NCI-H345 treated with DMSO at 0.1 percent for 48 hours (cell line): ENCODE data around the gene TMEM53.
"Not testable (repeated sequence)": the region's sequence is repeated elsewhere in the genome, so short reads cannot be mapped to it uniquely, and the experiment has no call there.

ENCODE experiments used
- DNase-seq: peaks from one replicate; lab custom pipeline; 2025; ENCODE audit not compliant: unreplicated experiment; lab: John Stamatoyannopoulos, UW

The TMEM53 gene

DNA sequence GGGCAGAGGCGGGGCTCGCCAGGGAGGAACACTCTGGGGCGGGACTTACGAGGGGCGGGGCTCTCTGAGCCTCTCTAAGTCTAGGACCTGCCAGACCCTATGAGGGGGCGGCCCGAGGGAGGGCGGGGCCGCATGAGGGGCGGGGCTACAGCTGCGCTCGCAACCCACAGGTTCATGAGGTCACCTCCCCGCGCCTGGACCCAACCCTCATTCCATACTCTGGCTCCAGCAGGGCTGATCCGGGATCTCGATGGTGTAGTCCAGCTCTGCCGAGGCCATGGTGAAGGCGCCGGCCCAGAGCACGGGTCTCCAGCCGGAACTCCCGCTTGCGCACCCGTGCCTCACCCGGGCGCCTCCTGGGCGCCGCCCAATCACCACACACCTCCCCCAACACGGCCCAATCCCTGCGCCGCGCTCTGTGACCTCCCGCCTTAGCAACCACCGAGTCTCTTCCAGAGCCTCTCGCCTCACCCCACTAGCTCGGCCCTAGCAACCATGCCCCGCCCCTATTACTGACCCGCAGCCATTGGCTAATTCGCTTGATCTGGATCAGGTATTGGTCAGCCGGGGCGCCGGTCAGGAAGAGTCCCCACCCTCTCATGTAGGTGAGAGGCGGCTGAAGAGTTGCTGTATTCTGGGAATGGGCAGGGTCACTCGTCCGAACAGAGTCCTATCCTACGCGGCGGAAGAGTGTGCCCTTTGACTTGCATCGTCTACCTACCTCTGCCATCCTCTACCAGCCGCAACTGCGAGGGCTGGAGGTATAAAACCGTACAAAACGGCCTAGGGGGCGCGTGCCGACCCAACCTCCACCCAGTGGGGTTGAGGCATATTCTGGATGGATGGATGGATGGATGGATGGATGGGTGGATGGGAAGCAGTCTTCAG, at the start of gene TMEM53, which contains the start of gene ARMH1:
Gene TMEM53, minus strand, starts transcription at position 369 of the 888 bp plus-strand sequence. Its CDS starts 90 bp downstream, at position 279.
Gene ARMH1, plus strand, starts transcription at position 602 of the 888 bp plus-strand sequence. CDS start 14,984 bp downstream, outside the sequence.
- peak; percentile 97 for DNase-seq

DNA sequence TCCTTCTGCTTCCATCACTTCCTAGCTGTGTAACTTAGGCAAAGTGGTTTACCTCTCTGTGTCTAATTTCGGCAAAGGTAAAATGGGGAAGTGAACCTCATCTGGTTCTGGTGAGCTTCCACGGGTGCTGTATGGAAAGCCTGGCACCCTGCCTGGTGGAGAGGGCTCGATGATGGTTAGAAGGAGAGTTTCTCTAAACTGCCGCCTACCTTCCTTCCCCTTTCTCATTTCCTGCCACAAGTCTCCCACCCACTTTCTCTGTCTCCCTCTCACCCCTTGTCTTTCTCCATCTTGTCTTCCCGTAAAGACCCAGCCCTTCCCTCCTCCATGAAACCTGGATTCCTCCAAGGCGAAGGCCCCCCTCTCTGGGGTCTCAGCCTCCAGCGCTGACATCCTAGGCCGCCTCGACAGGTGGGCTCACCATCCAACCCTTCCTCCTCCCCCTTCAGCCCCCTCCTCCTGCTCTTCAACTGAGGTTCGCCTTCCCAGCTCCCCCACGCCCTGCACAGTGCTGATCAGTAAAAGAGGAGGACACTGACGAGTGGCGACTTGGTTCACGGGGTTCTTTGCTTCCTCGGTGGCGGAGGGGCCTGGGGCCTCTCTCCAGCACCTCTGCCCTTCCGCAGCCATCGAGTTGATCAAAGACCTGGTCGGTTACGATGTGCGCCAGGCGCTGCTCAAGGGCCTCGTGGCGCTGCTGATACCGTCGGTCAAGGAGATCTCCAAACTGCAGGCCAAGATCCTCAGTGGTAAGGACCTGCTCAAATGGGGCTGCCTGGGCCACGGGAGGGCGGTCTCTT, 49.4 kb upstream of the TMEM53 start:
- no peak for DNase-seq

DNA sequence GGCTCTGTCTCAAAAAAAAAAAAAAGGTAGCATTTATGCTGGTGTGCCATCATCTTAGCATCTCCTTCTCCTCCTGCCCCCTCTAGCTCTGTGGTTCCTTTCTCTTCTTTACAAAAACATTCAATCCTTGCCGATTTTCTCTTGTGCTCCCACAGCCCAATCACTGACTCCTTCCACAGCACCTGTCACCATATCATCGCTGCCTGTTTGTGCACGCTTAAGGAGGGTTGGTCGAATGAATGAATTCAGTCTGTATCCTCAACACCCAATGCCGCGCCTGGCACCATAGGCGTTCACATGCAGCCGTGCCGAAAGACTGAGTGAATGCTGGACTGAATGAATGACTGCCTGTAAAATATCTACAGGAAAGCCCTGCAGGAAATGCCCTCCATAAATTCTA, 48.8 kb upstream of the TMEM53 start:
- no peak for DNase-seq

DNA sequence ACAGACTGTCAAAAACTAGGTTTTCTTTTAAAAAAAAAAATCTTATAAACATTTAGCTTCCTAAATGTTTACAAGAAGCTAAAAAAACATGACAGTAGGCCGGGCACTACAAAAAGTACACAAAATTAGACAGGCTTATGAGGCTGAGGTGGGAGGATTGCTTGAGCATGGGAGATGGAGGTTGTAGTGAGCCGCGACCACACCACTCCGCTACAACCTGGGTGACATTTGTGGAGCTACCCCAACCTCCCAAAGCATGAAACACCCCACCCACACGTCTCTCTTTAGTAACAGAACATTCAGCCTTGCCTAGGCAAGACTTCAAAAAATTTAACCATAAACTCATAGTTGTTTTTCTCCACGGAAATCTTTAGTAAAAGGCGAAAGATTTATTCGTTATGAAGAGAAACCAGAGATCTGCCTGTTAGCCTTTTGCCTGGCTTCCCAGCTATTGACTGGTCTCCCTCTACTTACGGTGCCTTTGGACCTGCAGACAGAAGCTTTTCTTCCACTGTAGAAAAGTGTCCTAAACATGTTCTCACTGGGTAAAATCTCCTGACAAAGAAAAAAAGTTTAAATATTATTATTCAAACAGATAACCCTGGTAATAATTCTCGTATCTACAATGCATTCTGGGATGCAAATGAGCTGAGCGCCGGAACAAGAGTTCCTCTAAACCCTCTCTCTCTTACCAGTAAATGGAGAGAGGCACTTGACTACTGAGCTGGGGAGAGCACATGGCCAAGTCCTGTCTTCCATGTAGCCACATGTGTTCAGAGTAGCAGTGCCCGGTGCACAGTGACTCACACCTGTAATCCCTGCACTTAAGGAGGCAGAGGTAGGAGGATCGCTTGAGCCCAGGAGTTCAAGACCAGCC, 47.4 kb upstream of the TMEM53 start:
- DNase-seq: peak; percentile 8

DNA sequence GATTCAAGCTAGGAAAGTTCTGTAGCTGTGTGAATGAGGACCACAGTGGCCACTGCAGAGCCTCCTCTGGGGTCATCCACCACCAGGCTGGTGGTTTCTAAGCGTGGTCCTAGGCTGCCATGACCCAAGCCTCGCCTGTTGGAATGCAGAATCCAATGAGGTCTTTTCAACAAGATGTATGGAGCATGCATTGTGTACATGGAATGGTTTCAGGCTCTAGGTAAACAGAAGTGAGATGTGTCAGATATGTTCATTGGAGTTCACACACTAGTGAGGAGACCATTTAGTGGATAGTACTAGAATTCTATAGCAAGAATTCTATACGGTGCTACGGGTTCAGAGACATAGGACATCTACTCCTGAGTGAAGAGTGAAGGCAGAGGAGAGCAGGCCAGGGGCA, 46.0 kb upstream of the TMEM53 start:
- no peak for DNase-seq

DNA sequence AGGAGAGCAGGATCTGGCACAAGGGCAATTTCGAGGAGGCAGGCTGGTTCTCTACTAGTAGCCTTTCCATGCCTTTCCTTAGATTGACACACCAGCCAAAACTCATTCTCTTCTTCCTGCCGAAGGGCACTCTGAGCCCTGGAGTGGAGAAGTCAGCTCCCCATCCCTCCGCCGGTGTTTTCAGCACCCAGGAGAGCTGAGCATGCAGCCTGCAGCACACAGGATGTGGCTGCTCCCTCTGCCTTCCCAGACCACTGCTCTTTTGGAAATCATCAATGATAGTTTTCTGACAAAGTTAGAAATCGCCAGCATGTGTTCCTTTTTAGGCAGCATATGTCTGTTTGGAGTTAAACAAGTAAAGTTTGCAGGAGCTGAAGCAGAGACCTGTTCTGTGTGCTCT, 45.0 kb upstream of the TMEM53 start:
- no peak for DNase-seq

DNA sequence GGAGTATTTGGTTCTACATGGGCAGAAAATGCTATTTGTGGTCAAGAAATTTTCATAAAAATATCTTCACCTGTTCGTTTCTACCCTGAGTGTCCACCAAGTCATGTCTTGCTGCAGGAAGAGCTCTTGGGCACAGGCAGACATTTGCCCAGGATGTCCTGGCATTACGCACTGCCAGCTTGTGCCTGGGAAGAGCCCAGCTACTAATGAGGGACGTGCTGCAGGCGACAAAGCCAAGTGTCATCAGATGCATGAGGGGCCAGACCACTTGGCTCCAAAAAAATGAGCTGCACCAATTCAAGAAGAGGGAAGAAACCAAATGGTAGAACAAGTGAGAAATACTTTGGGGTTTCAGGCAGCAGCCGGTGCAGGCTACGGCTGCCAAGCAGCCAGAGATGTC, 43.8 kb upstream of the TMEM53 start:
- DNase-seq: no peak

DNA sequence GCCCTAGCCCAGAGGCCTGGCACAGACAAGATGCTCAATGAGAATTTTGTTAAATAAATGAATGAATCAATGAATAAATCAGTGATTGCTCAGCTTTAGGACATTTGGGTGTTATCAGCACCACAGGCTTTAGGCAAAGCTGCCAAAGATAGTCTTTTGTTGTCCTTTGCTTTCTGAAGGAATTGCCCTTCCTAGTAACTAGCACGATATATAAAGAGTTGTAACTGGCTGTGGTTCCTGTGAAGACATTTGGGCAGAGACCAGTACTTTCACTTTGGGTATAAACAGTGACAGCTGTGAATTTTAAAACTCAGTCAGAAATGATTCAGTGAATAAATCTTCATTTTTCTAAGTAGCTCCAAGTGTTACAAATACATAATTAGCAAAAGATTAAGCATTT, 43.4 kb upstream of the TMEM53 start:
- DNase-seq: no peak

DNA sequence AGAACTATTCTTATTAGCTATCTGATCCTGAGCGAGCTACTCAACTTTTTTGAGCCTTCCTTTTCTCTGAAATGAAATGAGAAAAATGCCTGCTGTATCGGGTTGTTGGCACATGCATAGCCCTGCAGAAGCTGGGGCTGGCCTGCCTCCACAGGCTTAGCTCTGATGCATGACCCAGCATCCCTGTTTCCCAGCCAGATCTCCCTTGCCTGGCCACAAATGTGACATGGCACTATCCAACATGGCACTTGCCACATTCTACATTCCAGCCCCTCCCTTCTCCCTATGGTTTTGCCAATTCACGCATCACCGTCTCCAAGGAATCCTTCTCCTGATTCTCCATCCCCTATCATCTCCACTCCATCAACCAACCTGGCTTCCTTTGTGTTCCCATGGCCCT, 42.9 kb upstream of the TMEM53 start:
- no peak for DNase-seq

DNA sequence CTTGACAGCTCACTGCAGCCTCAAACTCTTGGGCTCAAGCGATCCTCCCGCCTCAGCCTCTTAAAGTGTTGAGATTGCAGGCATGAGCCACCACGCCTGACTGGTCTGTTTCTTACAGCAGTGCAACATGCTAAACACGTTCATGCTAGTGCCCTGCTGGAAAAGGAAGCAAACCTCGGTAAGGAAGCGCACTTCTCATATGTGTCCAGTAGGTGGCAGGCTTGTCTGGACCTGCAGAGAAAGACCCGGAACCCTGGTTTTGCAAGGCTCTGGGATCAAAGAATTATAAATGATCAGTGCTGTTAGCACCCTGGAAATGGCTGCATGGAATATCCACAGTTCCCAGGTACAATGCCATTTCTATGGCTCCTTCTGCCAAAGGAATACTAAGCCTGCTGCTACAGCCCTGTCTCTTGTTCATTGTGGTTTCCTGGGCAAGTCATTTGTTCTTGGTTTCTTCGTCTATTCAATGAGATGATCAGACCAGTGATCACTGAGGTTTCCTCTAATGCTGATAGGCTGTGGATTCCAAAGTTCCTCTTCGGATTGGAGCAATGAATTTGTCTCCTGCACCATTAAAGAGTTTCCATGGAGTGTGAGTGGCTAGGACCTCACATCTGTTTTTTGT, 40.8 kb upstream of the TMEM53 start:
- peak; percentile 49 for DNase-seq

DNA sequence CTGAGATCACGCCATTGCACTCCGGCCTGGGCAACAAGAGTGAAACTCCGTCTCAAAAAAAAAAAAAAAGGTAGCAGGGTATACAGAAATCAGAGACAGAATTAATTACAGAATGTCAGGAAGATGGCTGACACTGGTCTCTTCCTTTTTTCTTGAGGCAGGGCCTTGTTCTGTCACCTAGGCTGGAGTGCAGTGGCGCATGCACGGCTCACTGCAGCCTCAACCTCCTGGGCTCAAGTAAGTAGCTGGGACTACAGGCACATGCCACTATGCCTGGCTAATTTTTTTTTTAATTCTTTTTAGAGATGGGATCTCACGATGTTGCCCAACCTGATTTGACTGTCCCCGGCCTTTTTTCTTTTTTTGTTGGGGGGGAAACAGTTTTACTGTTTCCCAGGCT, 40.3 kb upstream of the TMEM53 start:
- no peak for DNase-seq

DNA sequence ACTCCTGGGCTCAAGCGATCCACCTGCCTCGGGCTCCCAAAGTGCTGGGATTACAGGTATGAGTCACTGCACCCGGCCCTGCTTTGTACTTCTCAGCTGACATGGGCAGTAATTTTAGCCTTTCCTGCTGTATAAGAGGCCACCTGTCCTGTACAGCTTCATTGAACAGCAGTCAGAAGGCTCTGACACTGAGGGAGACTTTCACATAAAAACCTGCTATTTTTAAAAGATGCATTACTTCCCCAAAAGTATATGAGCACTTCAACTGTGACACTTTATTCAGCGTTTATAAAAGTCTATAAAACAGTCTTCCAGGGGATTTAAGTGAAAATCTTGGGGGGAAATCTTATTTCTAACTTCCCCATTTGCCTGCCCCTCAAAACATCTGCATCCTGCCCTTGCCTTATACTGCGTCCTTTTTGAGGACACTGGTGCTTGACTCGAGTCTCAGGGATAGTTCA, 39.1 kb upstream of the TMEM53 start:
- DNase-seq: no peak

DNA sequence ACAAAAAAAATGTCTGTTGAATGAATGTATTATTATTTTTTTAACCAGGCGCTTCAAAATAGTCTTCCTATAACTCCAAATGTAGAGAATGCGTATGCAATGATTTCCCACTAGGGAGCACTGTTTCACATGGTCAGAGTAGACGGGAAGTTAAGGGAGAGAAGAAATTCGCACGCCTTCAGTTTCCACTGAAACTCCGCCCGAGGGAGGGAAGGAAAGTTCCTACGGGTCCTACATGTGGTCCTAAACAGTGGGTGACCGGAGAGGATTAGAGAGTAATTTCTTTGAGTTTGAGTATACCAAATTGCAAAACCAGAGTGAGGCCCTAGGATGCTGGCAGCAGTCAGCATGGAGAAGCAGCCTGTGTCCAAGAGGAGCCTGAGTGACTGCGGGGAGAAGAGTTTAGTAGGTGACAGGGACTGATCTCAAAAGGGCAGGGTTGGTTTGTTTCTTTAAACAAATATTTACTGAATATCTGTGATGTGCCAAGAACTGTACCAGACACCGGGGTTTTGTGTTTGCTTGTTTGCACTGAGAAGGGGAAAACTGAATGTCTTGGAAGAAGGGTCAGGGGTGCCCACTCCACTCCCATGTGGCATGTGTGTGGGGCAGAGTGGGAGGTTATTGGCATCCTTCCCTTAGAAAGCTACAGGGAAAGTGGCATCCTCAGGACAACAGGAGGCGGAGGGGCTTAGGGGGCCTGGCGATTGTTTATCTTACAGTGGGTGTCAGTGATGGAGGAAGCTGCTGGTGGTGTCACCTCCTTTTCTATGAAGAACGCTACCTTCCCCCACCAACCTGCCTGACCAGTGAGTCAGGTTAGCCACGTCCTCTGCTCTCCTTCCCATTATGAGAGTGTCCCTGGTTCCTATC, 33.9 kb upstream of the TMEM53 start:
- DNase-seq: no peak

DNA sequence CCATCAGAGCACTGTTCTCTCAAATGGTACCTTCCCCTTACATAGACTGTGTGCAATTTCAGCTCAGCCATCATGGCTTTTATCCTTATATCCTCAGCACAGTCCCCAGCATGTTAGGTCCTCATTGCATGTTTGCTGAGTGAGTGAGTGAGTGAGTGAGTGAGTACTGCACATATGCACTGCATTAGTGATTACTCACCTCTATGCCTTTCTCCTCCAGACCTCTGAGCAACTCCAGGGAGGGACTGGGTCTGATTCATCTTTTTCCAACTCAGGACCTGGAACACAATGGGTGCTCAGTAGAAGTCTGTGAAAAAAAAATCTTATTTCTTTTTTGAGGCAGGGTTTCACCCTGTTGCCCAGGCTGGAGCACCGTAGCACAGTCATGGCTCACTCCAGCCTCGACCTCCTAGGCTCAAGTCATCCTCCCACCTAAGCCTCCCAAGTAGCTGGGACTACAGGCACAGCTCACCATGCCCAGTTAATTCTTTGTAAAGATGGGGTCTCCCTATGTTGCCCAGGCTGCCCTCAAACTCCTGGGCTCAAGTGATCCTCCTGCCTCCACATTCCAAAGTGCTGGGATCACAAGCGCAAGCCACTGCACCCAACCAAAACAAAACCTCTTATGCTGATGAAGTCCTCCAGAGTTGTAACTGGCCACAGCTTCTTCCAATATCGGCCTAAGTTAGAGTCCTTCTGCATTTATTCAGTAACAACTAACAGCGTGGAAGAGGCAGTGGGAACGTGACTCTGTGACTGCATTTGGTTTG, 33.0 kb upstream of the TMEM53 start:
- no peak for DNase-seq

DNA sequence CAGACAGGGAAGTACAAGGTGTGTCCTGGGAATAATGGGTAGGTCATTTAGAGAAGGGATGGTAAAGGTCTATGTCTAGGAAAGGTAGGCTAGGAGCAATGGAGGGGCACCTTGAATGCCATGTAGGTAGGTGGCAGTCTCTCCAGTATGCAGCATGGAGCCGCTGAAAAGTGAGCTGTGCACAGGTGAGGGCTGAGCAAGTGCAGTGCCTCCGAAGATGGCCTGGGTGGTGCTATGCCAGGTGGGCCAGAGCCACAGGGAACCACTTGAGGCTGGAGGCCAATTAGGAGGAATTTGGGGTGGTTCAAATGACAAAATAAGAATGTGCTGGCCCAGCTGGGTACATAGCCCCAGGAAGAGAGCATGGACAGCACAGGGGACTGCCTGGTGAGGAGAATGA, 31.7 kb upstream of the TMEM53 start:
- DNase-seq: no peak

DNA sequence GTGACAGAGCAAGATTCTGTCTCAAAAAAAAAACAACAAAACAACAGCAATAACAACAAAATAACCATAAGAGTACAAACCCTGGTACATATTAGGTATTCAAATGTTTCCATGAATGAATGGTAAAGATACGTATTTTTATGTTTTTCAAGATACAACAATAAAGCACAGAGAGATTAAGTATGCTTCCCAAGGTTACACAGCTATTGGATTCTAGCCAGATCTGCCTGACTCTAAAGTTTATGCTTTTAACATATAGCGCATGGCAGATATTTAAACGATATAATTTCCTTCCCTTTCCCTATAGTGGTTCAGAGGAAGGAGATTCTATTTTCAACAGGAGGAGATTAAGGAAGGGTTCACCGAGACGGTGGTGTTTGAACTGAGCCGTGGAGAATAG, 31.2 kb upstream of the TMEM53 start:
- DNase-seq: no peak

DNA sequence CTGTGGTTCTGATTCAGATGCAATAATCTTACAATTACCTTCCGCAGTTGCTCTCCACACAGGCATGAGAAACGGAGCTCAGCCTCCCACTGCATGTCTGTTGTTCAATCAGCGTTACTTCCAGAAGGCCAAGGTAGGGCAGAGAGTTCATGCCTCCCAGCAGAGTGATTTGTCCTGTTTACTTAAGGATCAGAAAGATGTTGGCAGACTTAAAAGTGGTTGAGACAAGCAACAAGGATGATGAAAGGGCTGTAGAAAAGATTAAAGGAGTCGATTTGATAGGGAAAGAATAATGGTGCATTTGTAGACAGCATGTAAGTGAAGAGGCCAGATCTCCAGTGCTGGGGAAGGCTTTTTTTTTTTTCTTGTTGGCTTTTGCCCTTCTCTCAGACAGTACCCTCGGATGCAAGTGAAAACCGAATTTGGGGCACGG, 26.9 kb upstream of the TMEM53 start:
- no peak for DNase-seq

DNA sequence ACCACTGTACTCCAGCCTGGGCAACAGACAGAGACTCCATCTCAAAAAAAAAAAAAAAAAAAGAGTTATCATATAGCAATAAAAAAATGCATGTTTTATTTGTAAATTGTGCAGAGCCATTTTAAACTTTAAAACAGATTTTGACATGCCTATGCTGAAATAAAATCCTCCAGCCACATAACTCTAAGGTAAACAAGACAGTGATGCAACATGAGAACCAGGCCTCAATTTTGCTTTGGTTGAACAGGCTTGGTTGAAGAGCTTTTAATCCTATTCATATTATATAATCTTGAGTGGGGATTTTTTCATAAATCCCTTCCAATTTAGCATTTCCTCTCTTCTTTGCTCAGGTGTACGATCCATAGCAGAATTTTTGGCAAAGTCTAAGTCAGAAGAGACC, 26.3 kb upstream of the TMEM53 start:
- DNase-seq: no peak

DNA sequence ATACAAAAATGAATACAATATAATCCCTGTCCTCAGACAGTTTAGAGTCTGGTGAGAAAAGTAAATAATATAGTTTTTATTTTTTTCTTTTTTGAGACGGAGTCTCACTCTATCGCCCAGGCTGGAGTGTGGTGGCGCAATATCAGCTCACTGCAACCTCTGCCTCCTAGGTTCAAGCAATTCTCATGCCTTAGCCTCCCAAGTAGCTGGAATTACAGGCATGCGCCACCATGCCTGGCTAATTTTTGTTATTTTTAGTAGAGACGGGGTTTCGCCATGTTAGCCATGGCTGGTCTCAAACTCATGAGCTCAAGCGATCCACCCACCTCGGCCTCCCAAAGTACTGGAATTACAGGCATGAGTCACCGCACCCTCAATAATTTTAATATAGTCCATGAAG, 25.1 kb upstream of the TMEM53 start:
- DNase-seq: not testable (repeated sequence)
